Left ventricle myocardium superior (tissue), 1 donor: ENCODE results near the gene COG5. TPM values are rescaled to one million over a fixed set of nuclear protein-coding genes. Genes with fewer than 3 reads are reported as not detected.
A peak's percentile ranks its signal among the peaks of the same experiment; 100 is the strongest.

Experiments
- ATAC-seq: fragments of 200-7000 bp; cut with Tn5 transposase; one replicate; pipeline ENCODE4 v1.9.1; 2020; ENCODE audit warnings: mild to moderate bottlenecking, moderate library complexity
- DNase-seq: peaks from one replicate; pipeline ENCODE4 v3.0.0-alpha.2; 2020
- intact Hi-C: fragments of 100-400 bp; cut with micrococcal nuclease; formaldehyde crosslinking; loops from one replicate; pipeline ENCODE4 v1.11.0; 2022
- total RNA-seq: library from RNA; stranded (reverse); fragmentation: NEBNext Ultra II Directional; extraction: Animal tissue kit (Norgen Biotek cat#: 25700); gene quantifications from one replicate; pipeline ENCODE4 v1.2.1, GENCODE V29; 2021
- donor health status: DM: no; HTN: yes; CAD: no; lungs with severe emphysema.

COG5 gene
- total RNA-seq, 1 donor from 2014 or later: 54.0 TPM

- ATAC-seq (no peak), DNase-seq (no peak)
- intact Hi-C loops: loop anchor here (10.0 kb wide), 1 partner anchor 55 kb away; no protein-coding TSS in a partner anchor
Observed at GRCh38 chr7:107219563-107220244, 344.0 kb downstream of the COG5 start.

GRCh38 chr7:107213945-107214344, 349.8 kb downstream of the COG5 start:
- ATAC-seq (no peak), DNase-seq (no peak)
- intact Hi-C loops: no loop called here

- DNase-seq: peak; percentile 71
- intact Hi-C loops: no loop called here
- ATAC-seq: peak; percentile 79
Observed at GRCh38 chr7:107213193-107213788, 350.4 kb downstream of the COG5 start.

- intact Hi-C loops: no loop called here
- ATAC-seq: no peak
- no peak for DNase-seq
Observed at GRCh38 chr7:107212725-107213124, 351.0 kb downstream of the COG5 start.

- intact Hi-C loops: no loop called here
Observed at GRCh38 chr7:107210400-107210799, 353.3 kb downstream of the COG5 start.

GRCh38 chr7:107209565-107209964, 354.2 kb downstream of the COG5 start:
- no peak for DNase-seq
- peak; percentile 41 for ATAC-seq
- intact Hi-C loops: loop anchor here (10.0 kb wide), 2 partner anchors 255 to 515 kb away; no protein-coding TSS in a partner anchor

More at GRCh38 chr7:107210400-107210799, 353.3 kb downstream of the COG5 start:
- DNase-seq: no peak
- ATAC-seq: no peak

- DNase-seq (no peak), ATAC-seq (no peak)
- intact Hi-C loops: loop anchor here (10.0 kb wide), 2 partner anchors 256 to 516 kb away; no protein-coding TSS in a partner anchor
Observed at GRCh38 chr7:107208563-107208962, 355.2 kb downstream of the COG5 start.

- ATAC-seq (peak; percentile 61), DNase-seq (no peak)
- intact Hi-C loops: loop anchor here (10.0 kb wide), 2 partner anchors 257 to 517 kb away; no protein-coding TSS in a partner anchor
Observed at GRCh38 chr7:107208024-107208521, 355.6 kb downstream of the COG5 start.

- DNase-seq (no peak), ATAC-seq (no peak)
- intact Hi-C loops: loop anchor here (10.0 kb wide), 2 partner anchors 257 to 517 kb away; no protein-coding TSS in a partner anchor
Observed at GRCh38 chr7:107207459-107207858, 356.3 kb downstream of the COG5 start.

- DNase-seq (no peak), ATAC-seq (no peak)
- intact Hi-C loops: loop anchor here (10.0 kb wide), 2 partner anchors 258 to 518 kb away; no protein-coding TSS in a partner anchor
Observed at GRCh38 chr7:107206706-107207105, 357.0 kb downstream of the COG5 start.

- DNase-seq (no peak), ATAC-seq (no peak)
- intact Hi-C loops: loop anchor here (10.0 kb wide), 2 partner anchors 259 to 519 kb away; no protein-coding TSS in a partner anchor
Observed at GRCh38 chr7:107206136-107206535, 357.6 kb downstream of the COG5 start.

- DNase-seq: no peak
- intact Hi-C loops: loop anchor here (10.0 kb wide), 2 partner anchors 261 to 521 kb away; no protein-coding TSS in a partner anchor
- no peak for ATAC-seq
Observed at GRCh38 chr7:107203607-107204006, 360.1 kb downstream of the COG5 start.

GRCh38 chr7:107201795-107202450, 361.8 kb downstream of the COG5 start:
- DNase-seq (peak; percentile 72), ATAC-seq (peak; percentile 92)
- intact Hi-C loops: loop anchor here (10.0 kb wide), 2 partner anchors 263 to 523 kb away; no protein-coding TSS in a partner anchor

GRCh38 chr7:107196834-107197610, 366.7 kb downstream of the COG5 start:
- intact Hi-C loops: no loop called here
- ATAC-seq (no peak), DNase-seq (no peak)

- DNase-seq: no peak
- no peak for ATAC-seq
- intact Hi-C loops: no loop called here
Observed at GRCh38 chr7:107194052-107194451, 369.7 kb downstream of the COG5 start.

- intact Hi-C loops: no loop called here
- ATAC-seq: no peak
- no peak for DNase-seq
Observed at GRCh38 chr7:107190090-107190489, 373.6 kb downstream of the COG5 start.

- DNase-seq: no peak
- no peak for ATAC-seq
- intact Hi-C loops: no loop called here
Observed at GRCh38 chr7:107187774-107188173, 375.9 kb downstream of the COG5 start.

GRCh38 chr7:107186240-107186639, 377.5 kb downstream of the COG5 start:
- DNase-seq (no peak), ATAC-seq (no peak)
- intact Hi-C loops: no loop called here

GRCh38 chr7:107185716-107186115, 378.0 kb downstream of the COG5 start:
- ATAC-seq: no peak
- intact Hi-C loops: no loop called here

More at GRCh38 chr7:107185716-107186115, 378.0 kb downstream of the COG5 start:
- no peak for DNase-seq
